Measurements from ENCODE around the gene PODXL.
A peak's percentile ranks its signal among the peaks of the same experiment; 100 is the strongest.

The PODXL gene

GRCh38 chr7:131556053-131556908 lies at the start of gene PODXL:
Gene PODXL, minus strand, starts transcription at chr7:131556628. Its CDS starts 269 bp downstream, at chr7:131556359.
- peak; percentile 80 for DNase-seq

GRCh38 chr7:131605280-131605878 lies 49.0 kb upstream of the PODXL start:
- no peak for DNase-seq

- no peak for DNase-seq
These were observed 48.4 kb upstream of the PODXL start for GRCh38 chr7:131604841-131605279.

GRCh38 chr7:131603932-131604331 lies 47.5 kb upstream of the PODXL start:
- no peak for DNase-seq

- DNase-seq = no peak
These were observed 46.6 kb upstream of the PODXL start for GRCh38 chr7:131602994-131603372.

GRCh38 chr7:131602304-131602993 lies 46.0 kb upstream of the PODXL start:
- no peak for DNase-seq

GRCh38 chr7:131600085-131600881 lies 43.9 kb upstream of the PODXL start:
- DNase-seq = no peak

- DNase-seq = no peak
These were observed 40.4 kb upstream of the PODXL start for GRCh38 chr7:131596785-131597184.

GRCh38 chr7:131595699-131596098 lies 39.3 kb upstream of the PODXL start:
- no peak for DNase-seq

- no peak for DNase-seq
These were observed 35.4 kb upstream of the PODXL start for GRCh38 chr7:131591687-131592319.

GRCh38 chr7:131587315-131587923 lies 31.0 kb upstream of the PODXL start:
- DNase-seq = no peak

- no peak for DNase-seq
These were observed 30.3 kb upstream of the PODXL start for GRCh38 chr7:131586759-131587158.

GRCh38 chr7:131586259-131586658 lies 29.8 kb upstream of the PODXL start:
- DNase-seq = no peak

- no peak for DNase-seq
These were observed 27.0 kb upstream of the PODXL start for GRCh38 chr7:131583430-131583829.

GRCh38 chr7:131581241-131582051 lies 25.0 kb upstream of the PODXL start:
- DNase-seq = no peak

GRCh38 chr7:131578602-131579001 lies 22.2 kb upstream of the PODXL start:
- DNase-seq = no peak

- DNase-seq = no peak
These were observed 18.3 kb upstream of the PODXL start for GRCh38 chr7:131574741-131575140.

- no peak for DNase-seq
These were observed 14.0 kb upstream of the PODXL start for GRCh38 chr7:131570401-131570800.

- DNase-seq = no peak
These were observed 12.5 kb upstream of the PODXL start for GRCh38 chr7:131568970-131569369.

- no peak for DNase-seq
These were observed 12.1 kb upstream of the PODXL start for GRCh38 chr7:131568510-131568909.

- DNase-seq = no peak
These were observed 8.2 kb upstream of the PODXL start for GRCh38 chr7:131564640-131565039.
